ENCODE measurements around the gene CABLES2. TPM values are rescaled to one million over a fixed set of nuclear protein-coding genes. Genes with fewer than 3 reads are reported as not detected.

CABLES2 gene
- total and polyA plus RNA-seq, 3 donors from 2014 or later, result 51.0 to 83.0 (median 58.6) TPM

DNA sequence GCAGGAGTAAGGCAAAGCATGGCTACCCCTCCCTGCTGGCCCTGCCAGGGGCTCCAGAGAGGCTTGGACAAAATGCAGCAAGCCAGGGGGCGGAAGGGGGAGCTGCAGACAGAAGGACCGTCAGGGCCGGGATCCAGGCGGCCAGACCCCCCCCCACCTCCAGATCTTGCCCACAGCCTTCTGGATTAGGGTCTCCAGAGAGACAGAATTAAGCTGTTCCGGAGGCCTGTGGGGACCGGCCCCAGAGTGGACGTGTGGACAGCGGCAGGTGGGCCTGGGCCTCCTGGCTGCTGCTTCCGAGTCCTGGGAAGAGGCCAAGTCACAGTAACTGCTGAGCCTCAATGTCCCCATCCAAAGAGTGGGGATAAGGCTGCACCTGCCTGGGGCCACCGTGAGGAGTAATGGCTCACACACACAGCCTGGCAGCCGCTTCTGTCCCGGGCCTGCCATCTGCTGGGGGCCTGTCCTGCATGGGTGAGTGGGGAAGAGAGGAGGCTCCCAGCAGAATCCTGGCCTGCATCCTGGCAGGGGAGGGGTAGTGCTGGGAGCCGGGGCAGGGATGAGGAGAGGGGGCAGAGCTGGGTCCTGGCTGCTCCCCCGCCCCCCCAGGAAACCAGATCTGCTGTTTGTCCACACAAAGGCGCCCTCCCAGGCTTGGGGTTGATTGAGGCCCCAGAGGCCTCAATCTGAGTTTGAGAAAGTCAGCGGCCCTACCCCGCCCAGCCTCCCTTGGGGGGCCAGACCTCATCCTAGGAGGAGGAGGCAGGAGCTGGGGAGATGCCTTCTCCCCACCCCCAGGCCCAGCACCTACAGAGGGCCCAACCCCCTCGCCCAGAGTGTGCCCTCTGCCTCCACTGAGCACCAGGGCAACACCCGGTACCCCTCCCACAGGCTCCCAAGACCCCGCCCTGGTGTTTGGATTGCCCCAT lies 43.8 kb downstream of the CABLES2 start:
- Histone ChIP-seq H3K4me3 (no peak overlapping the region), H3K27me3 (no peaks in the 10 kb centered on the region)

GRCh38 chr20:62362590-62362940 lies 44.5 kb downstream of the CABLES2 start:
- 83 to 89% methylated on average over 13 of the region's 13 CpGs for WGBS, 2 donors
- Histone ChIP-seq H3K27me3 (no peaks in the 10 kb centered on the region), H3K27ac (no peak overlapping the region), H3K4me3 (no peak overlapping the region), H3K9me3 (no peaks in the 10 kb centered on the region), H3K36me3 (ENCODE audit: low read depth, missing control alignments) (no peaks in the 10 kb centered on the region), H3K4me1 (peaks cover 40% of the 10 kb centered on the region)
- TF ChIP-seq POLR2A (IDR thresholded peaks at IDR 0.05) (no peak), CTCF (IDR thresholded peaks at IDR 0.05) (no peak)
- DNase-seq, result no peak
- intact Hi-C loops (cut with DNase I; ENCODE audit: low total_unique reads), result no loop called here

More for the DNA sequence above, 43.8 kb downstream of the CABLES2 start:
- Histone ChIP-seq H3K27ac (no peak overlapping the region), H3K36me3 (ENCODE audit: low read depth, missing control alignments) (no peaks in the 10 kb centered on the region), H3K4me1 (peaks cover 40% of the 10 kb centered on the region), H3K9me3 (no peaks in the 10 kb centered on the region)
- no peak for TF ChIP-seq CTCF (IDR thresholded peaks at IDR 0.05)
- TF ChIP-seq POLR2A (IDR thresholded peaks at IDR 0.05), result no peak
- no peak for DNase-seq
- intact Hi-C loops (cut with DNase I; ENCODE audit: low total_unique reads), result no loop called here
- 73 to 95% methylated on average over 5 to 20 of the region's 20 CpGs for WGBS, 2 donors

DNA sequence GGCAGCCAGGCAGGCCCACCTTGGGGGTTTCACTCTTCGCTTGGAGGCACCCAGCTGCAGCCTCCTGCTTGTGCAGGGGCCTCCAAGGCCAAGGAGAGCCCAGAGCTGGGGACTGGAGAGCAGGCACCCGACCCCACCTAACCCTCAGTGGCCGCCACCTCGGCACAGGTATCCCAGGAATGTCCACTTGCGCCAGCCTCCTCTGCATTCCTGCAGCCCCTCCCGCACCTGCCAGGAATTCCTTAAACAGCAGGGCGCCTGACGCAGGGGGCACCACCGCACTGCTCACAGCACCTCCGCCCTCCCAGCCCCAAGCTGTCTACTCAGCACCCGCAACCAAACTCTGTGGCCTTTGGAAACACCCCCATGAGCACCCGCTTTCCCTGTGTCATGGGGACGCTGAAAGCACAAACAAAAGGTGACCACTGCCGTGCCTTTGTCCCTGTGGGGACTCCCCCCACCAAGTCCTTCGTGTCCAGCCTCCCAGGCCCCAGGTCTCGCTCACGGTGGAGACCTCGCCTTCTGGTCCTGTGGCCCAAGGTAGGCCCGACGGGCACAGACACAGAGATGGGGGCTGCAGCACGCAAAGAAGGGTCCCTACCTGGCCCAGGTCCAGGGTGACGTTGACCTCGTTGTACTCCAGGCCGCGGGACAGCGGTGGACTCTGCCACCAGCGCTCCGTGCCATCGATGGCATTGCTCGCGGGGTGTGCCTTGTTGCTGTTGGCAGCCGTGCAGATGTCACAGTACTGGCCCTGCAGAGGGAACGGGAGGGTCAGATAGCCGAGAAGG lies 45.1 kb downstream of the CABLES2 start:
- DNase-seq, result no peak
- no peak for TF ChIP-seq CTCF (IDR thresholded peaks at IDR 0.05)
- TF ChIP-seq POLR2A (IDR thresholded peaks at IDR 0.05), result no peak
- intact Hi-C loops (cut with DNase I; ENCODE audit: low total_unique reads), result no loop called here
- Histone ChIP-seq H3K27me3 (no peaks in the 10 kb centered on the region), H3K9me3 (no peaks in the 10 kb centered on the region), H3K4me3 (no peak overlapping the region), H3K27ac (no peak overlapping the region), H3K4me1 (peaks cover 43% of the 10 kb centered on the region), H3K36me3 (ENCODE audit: low read depth, missing control alignments) (no peaks in the 10 kb centered on the region)
- WGBS, 2 donors, result 89 to 90% methylated on average over 8 to 34 of the region's 34 CpGs

- no peak overlapping the region for H3K27ac ChIP-seq
- no peaks in the 10 kb centered on the region for H3K27me3 ChIP-seq
- TF ChIP-seq POLR2A (IDR thresholded peaks at IDR 0.05), result no peak
- no peak for TF ChIP-seq CTCF (IDR thresholded peaks at IDR 0.05)
- H3K9me3 ChIP-seq, result no peaks in the 10 kb centered on the region
- no peak overlapping the region for H3K4me3 ChIP-seq
- intact Hi-C loops (cut with DNase I; ENCODE audit: low total_unique reads), result no loop called here
- WGBS, 2 donors, result 71 to 73% methylated on average over 7 to 22 of the region's 25 CpGs
- DNase-seq, result no peak
- no peaks in the 10 kb centered on the region for H3K36me3 ChIP-seq (ENCODE audit: low read depth, missing control alignments)
- H3K4me1 ChIP-seq, result peaks cover 45% of the 10 kb centered on the region
Measured at GRCh38 chr20:62360854-62361798, 46.0 kb downstream of the CABLES2 start.

Data from testis (tissue), 3 donors.